Measurements from ENCODE around the gene DEPDC5.
A peak's percentile ranks its signal among the peaks of the same experiment; 100 is the strongest.

The DEPDC5 gene

GRCh38 chr22:31891366-31892079, 137.7 kb downstream of the DEPDC5 start:
- Histone ChIP-seq H3K9me3 (ENCODE audit: control insufficient read depth, low read length) (no peaks in the 10 kb centered on the region), H3K36me3 (ENCODE audit: control insufficient read depth, insufficient read depth, low read length) (no peaks in the 10 kb centered on the region), H3K27me3 (ENCODE audit: control insufficient read depth, insufficient read depth, low read length) (no peaks in the 10 kb centered on the region), H3K9ac (ENCODE audit: low read length) (no peak overlapping the region), H3K4me3 (ENCODE audit: low read length) (no peak overlapping the region), H3K4me1 (ENCODE audit: control insufficient read depth, insufficient read depth, low read length) (no peaks in the 10 kb centered on the region)

GRCh38 chr22:31892080-31892433, 138.2 kb downstream of the DEPDC5 start:
- H3K9ac ChIP-seq (ENCODE audit: low read length), result no peak overlapping the region
- no peaks in the 10 kb centered on the region for H3K4me1 ChIP-seq (ENCODE audit: control insufficient read depth, insufficient read depth, low read length)
- no peaks in the 10 kb centered on the region for H3K27me3 ChIP-seq (ENCODE audit: control insufficient read depth, insufficient read depth, low read length)
- H3K4me3 ChIP-seq (ENCODE audit: low read length), result no peak overlapping the region
- H3K36me3 ChIP-seq (ENCODE audit: control insufficient read depth, insufficient read depth, low read length), result no peaks in the 10 kb centered on the region
- no peaks in the 10 kb centered on the region for H3K9me3 ChIP-seq (ENCODE audit: control insufficient read depth, low read length)

- Histone ChIP-seq H3K9ac (ENCODE audit: low read length) (no peak overlapping the region), H3K4me1 (ENCODE audit: control insufficient read depth, insufficient read depth, low read length) (no peaks in the 10 kb centered on the region), H3K36me3 (ENCODE audit: control insufficient read depth, insufficient read depth, low read length) (no peaks in the 10 kb centered on the region), H3K27me3 (ENCODE audit: control insufficient read depth, insufficient read depth, low read length) (no peaks in the 10 kb centered on the region), H3K9me3 (ENCODE audit: control insufficient read depth, low read length) (no peaks in the 10 kb centered on the region), H3K4me3 (ENCODE audit: low read length) (no peak overlapping the region)
These were observed 139.6 kb downstream of the DEPDC5 start for GRCh38 chr22:31893460-31893859.

- H3K4me3 ChIP-seq (ENCODE audit: low read length), result no peak overlapping the region
- no peaks in the 10 kb centered on the region for H3K27me3 ChIP-seq (ENCODE audit: control insufficient read depth, insufficient read depth, low read length)
- H3K9ac ChIP-seq (ENCODE audit: low read length), result no peak overlapping the region
- H3K9me3 ChIP-seq (ENCODE audit: control insufficient read depth, low read length), result no peaks in the 10 kb centered on the region
- no peaks in the 10 kb centered on the region for H3K36me3 ChIP-seq (ENCODE audit: control insufficient read depth, insufficient read depth, low read length)
- no peaks in the 10 kb centered on the region for H3K4me1 ChIP-seq (ENCODE audit: control insufficient read depth, insufficient read depth, low read length)
These were observed 141.7 kb downstream of the DEPDC5 start for GRCh38 chr22:31895411-31896123.

- Histone ChIP-seq H3K9ac (ENCODE audit: low read length) (no peak overlapping the region), H3K4me3 (ENCODE audit: low read length) (no peak overlapping the region), H3K4me1 (ENCODE audit: control insufficient read depth, insufficient read depth, low read length) (peaks cover 6% of the 10 kb centered on the region), H3K9me3 (ENCODE audit: control insufficient read depth, low read length) (no peaks in the 10 kb centered on the region), H3K36me3 (ENCODE audit: control insufficient read depth, insufficient read depth, low read length) (no peaks in the 10 kb centered on the region), H3K27me3 (ENCODE audit: control insufficient read depth, insufficient read depth, low read length) (no peaks in the 10 kb centered on the region)
These were observed 142.7 kb downstream of the DEPDC5 start for GRCh38 chr22:31896472-31896871.

GRCh38 chr22:31897842-31898805, 144.3 kb downstream of the DEPDC5 start:
- Histone ChIP-seq H3K9me3 (ENCODE audit: control insufficient read depth, low read length) (no peaks in the 10 kb centered on the region), H3K4me1 (ENCODE audit: control insufficient read depth, insufficient read depth, low read length) (peaks cover 16% of the 10 kb centered on the region), H3K9ac (ENCODE audit: low read length) (no peak overlapping the region), H3K36me3 (ENCODE audit: control insufficient read depth, insufficient read depth, low read length) (no peaks in the 10 kb centered on the region), H3K4me3 (ENCODE audit: low read length) (no peak overlapping the region), H3K27me3 (ENCODE audit: control insufficient read depth, insufficient read depth, low read length) (no peaks in the 10 kb centered on the region)

GRCh38 chr22:31898926-31899325, 145.1 kb downstream of the DEPDC5 start:
- Histone ChIP-seq H3K27me3 (ENCODE audit: control insufficient read depth, insufficient read depth, low read length) (no peaks in the 10 kb centered on the region), H3K4me1 (ENCODE audit: control insufficient read depth, insufficient read depth, low read length) (peaks cover 16% of the 10 kb centered on the region), H3K4me3 (ENCODE audit: low read length) (no peak overlapping the region), H3K36me3 (ENCODE audit: control insufficient read depth, insufficient read depth, low read length) (no peaks in the 10 kb centered on the region), H3K9me3 (ENCODE audit: control insufficient read depth, low read length) (no peaks in the 10 kb centered on the region), H3K9ac (ENCODE audit: low read length) (no peak overlapping the region)

GRCh38 chr22:31899669-31900068, 145.8 kb downstream of the DEPDC5 start:
- H3K4me3 ChIP-seq (ENCODE audit: low read length), result no peak overlapping the region

GRCh38 chr22:31901388-31902137, 147.7 kb downstream of the DEPDC5 start:
- Histone ChIP-seq H3K9me3 (ENCODE audit: control insufficient read depth, low read length) (no peaks in the 10 kb centered on the region), H3K4me1 (ENCODE audit: control insufficient read depth, insufficient read depth, low read length) (peaks cover 16% of the 10 kb centered on the region), H3K4me3 (ENCODE audit: low read length) (no peak overlapping the region), H3K36me3 (ENCODE audit: control insufficient read depth, insufficient read depth, low read length) (no peaks in the 10 kb centered on the region), H3K27me3 (ENCODE audit: control insufficient read depth, insufficient read depth, low read length) (no peaks in the 10 kb centered on the region), H3K9ac (ENCODE audit: low read length) (peak overlapping the region; percentile 10)

More at GRCh38 chr22:31899669-31900068, 145.8 kb downstream of the DEPDC5 start:
- Histone ChIP-seq H3K9ac (ENCODE audit: low read length) (no peak overlapping the region), H3K36me3 (ENCODE audit: control insufficient read depth, insufficient read depth, low read length) (no peaks in the 10 kb centered on the region), H3K9me3 (ENCODE audit: control insufficient read depth, low read length) (no peaks in the 10 kb centered on the region), H3K27me3 (ENCODE audit: control insufficient read depth, insufficient read depth, low read length) (no peaks in the 10 kb centered on the region), H3K4me1 (ENCODE audit: control insufficient read depth, insufficient read depth, low read length) (peaks cover 16% of the 10 kb centered on the region)

GRCh38 chr22:31904651-31905050, 150.8 kb downstream of the DEPDC5 start:
- no peak overlapping the region for H3K9ac ChIP-seq (ENCODE audit: low read length)
- no peak overlapping the region for H3K4me3 ChIP-seq (ENCODE audit: low read length)
- H3K4me1 ChIP-seq (ENCODE audit: control insufficient read depth, insufficient read depth, low read length), result peaks cover 16% of the 10 kb centered on the region
- no peaks in the 10 kb centered on the region for H3K36me3 ChIP-seq (ENCODE audit: control insufficient read depth, insufficient read depth, low read length)
- no peaks in the 10 kb centered on the region for H3K27me3 ChIP-seq (ENCODE audit: control insufficient read depth, insufficient read depth, low read length)
- H3K9me3 ChIP-seq (ENCODE audit: control insufficient read depth, low read length), result no peaks in the 10 kb centered on the region

- Histone ChIP-seq H3K4me3 (ENCODE audit: low read length) (no peak overlapping the region), H3K9me3 (ENCODE audit: control insufficient read depth, low read length) (no peaks in the 10 kb centered on the region), H3K27me3 (ENCODE audit: control insufficient read depth, insufficient read depth, low read length) (no peaks in the 10 kb centered on the region), H3K9ac (ENCODE audit: low read length) (no peak overlapping the region), H3K36me3 (ENCODE audit: control insufficient read depth, insufficient read depth, low read length) (no peaks in the 10 kb centered on the region), H3K4me1 (ENCODE audit: control insufficient read depth, insufficient read depth, low read length) (peaks cover 16% of the 10 kb centered on the region)
These were observed 151.5 kb downstream of the DEPDC5 start for GRCh38 chr22:31905356-31905755.
